GM12878 (cell line): Measurements from ENCODE around the gene PRPF4. TPM values are rescaled to one million over a fixed set of nuclear protein-coding genes. Genes with fewer than 3 reads are reported as not detected.

Experiments used
- ATAC-seq: fragments of 200-7000 bp; cut with Tn5 transposase; 3 replicates; pipeline ENCODE4 v1.9.1; 2020; ENCODE audit warnings: mild to moderate bottlenecking, moderate library complexity
- BruUV-seq: library from RNA; stranded (reverse); fragments of 400-500 nt; replicated peaks from 2 replicates; lab custom pipeline; 2021; lab: Mats Ljungman, UMichigan
- CTCF ChIA-PET: fragments of 300-600 bp; sonication (Branson Sonifier 250); formaldehyde crosslinking; extraction: SDS; loops from one replicate; lab custom pipeline; 2021; ENCODE audit warnings: inconsistent platforms; lab: Yijun Ruan, JAX
- POLR2A ChIA-PET: fragments of 350-600 bp; formaldehyde crosslinking; extraction: SDS; loops from one replicate; lab custom pipeline; 2021; ENCODE audit warnings: inconsistent platforms; lab: Charles Lee
- RAD21 ChIA-PET: fragments of 300-600 bp; sonication (Branson Sonifier 250); formaldehyde crosslinking; loops from one replicate; lab custom pipeline; 2023; ENCODE audit warnings: antibody characterized with exemption; ENCODE audit not compliant: unreplicated experiment; lab: Charles Lee
- SMC1A ChIA-PET: fragments of 300-600 bp; sonication (Branson Sonifier 250); formaldehyde crosslinking; loops from one replicate; lab custom pipeline; 2023; ENCODE audit not compliant: unreplicated experiment, uncharacterized antibody; lab: Charles Lee
- DNase-seq: peaks from one replicate; pipeline ENCODE4 v3.0.0-alpha.2; 2011; ENCODE audit warnings: low read depth, low spot score
- FAIRE-seq: peaks from 3 replicates; lab custom pipeline; 2011; peaks lifted over from hg19 to GRCh38; lab: Jason Lieb, UNC
- H2AFZ ChIP-seq: 2 replicates; pipeline ENCODE4 v1.6.0; 2011; ENCODE audit warnings: low read depth, low read length, control low read depth; ENCODE audit not compliant: control insufficient read depth
- H3K27ac ChIP-seq: 2 replicates; pipeline ENCODE4 v1.5.1; 2011; ENCODE audit warnings: control low read depth; ENCODE audit not compliant: control insufficient read depth, insufficient read depth
- H3K27me3 ChIP-seq, 2 experiments: replicated peaks in 1 of 2; 2 replicates each; pipeline versions ENCODE4 v1.6.0 to v1.6.1; 2011; ENCODE audit warnings: low read length in 1 of 2; ENCODE audit not compliant: control insufficient read depth in 2 of 2, insufficient read depth in 2 of 2
- H3K36me3 ChIP-seq, 2 experiments: 2 replicates each; pipeline ENCODE4 v1.5.1; 2011; ENCODE audit warnings: low read length in 1 of 2; ENCODE audit not compliant: control insufficient read depth in 2 of 2, insufficient read depth in 2 of 2
- H3K4me1 ChIP-seq: 2 replicates; pipeline ENCODE4 v1.6.1; 2011; ENCODE audit warnings: mild to moderate bottlenecking, low read length, moderate library complexity, mixed read lengths; ENCODE audit not compliant: control insufficient read depth, insufficient read depth
- H3K4me2 ChIP-seq: 2 replicates; pipeline ENCODE4 v1.6.0; 2011; ENCODE audit warnings: control low read depth; ENCODE audit not compliant: control insufficient read depth, insufficient read depth
- H3K4me3 ChIP-seq: fragments of 200-600 bp; sonication (generic); 2 replicates; pipeline ENCODE4 v1.5.1; 2016
- H3K79me2 ChIP-seq: 2 replicates; pipeline ENCODE4 v1.6.0; 2011; ENCODE audit warnings: low read length; ENCODE audit not compliant: control insufficient read depth, insufficient read depth
- H3K9ac ChIP-seq: 2 replicates; pipeline ENCODE4 v1.8.0; 2011; ENCODE audit warnings: low read length, control low read depth, mixed read lengths; ENCODE audit not compliant: control insufficient read depth, insufficient read depth
- H3K9me3 ChIP-seq: replicated peaks from 3 replicates; pipeline ENCODE4 v1.5.1; 2011; ENCODE audit warnings: mild to moderate bottlenecking, low read length; ENCODE audit not compliant: control insufficient read depth, insufficient read depth
- H4K20me1 ChIP-seq: 2 replicates; pipeline ENCODE4 v1.6.0; 2011; ENCODE audit not compliant: control insufficient read depth, insufficient read depth
- BACH1 ChIP-seq: fragments of 450-650 bp; IDR thresholded peaks from 2 replicates; pipeline ENCODE4 v1.6.1; 2017; ENCODE audit warnings: mild to moderate bottlenecking, borderline replicate concordance
- CTCF ChIP-seq, 3 experiments: IDR thresholded peaks in 2 of 3; conservative IDR thresholded peaks in 1 of 3; 2 replicates each; pipeline ENCODE4 v1.5.1; 2011; ENCODE audit warnings: low read depth in 3 of 3, low read length in 3 of 3, mild to moderate bottlenecking in 3 of 3, control low read depth in 2 of 3, moderate library complexity in 2 of 3, inconsistent platforms in 1 of 3, mixed read lengths in 1 of 3; ENCODE audit not compliant: control insufficient read depth in 2 of 3, insufficient read depth in 1 of 3; ENCODE audit errors: extremely low read depth in 1 of 3
- EP300 ChIP-seq, 2 experiments: fragments of 150-350 bp in 1 of 2; IDR thresholded peaks; 2 replicates each; pipeline ENCODE4 v1.6.1; 2011 to 2012; ENCODE audit warnings: low read depth in 2 of 2, low read length in 2 of 2, borderline replicate concordance in 1 of 2, improper control_type of control experiment in 1 of 2, inconsistent platforms in 1 of 2; ENCODE audit not compliant: control insufficient read depth in 1 of 2
- FOXM1 ChIP-seq: IDR thresholded peaks from 2 replicates; pipeline ENCODE4 v1.6.1; 2012; ENCODE audit warnings: low read depth, mild to moderate bottlenecking, inconsistent platforms, low read length, moderate library complexity
- MEF2B ChIP-seq: fragments of 450-650 bp; IDR thresholded peaks from 2 replicates; pipeline ENCODE4 v1.6.1; 2018; ENCODE audit warnings: mild to moderate bottlenecking, moderate library complexity; ENCODE audit not compliant: partially characterized antibody, poor library complexity, severe bottlenecking
- NRF1 ChIP-seq: conservative IDR thresholded peaks from 2 replicates; pipeline ENCODE4 v1.6.1; 2011; ENCODE audit warnings: mild to moderate bottlenecking, low read depth, low read length, improper control_type of control experiment
- TCF3 ChIP-seq: IDR thresholded peaks from 2 replicates; pipeline ENCODE4 v1.6.1; 2012; ENCODE audit warnings: low read depth, mild to moderate bottlenecking, low read length, borderline replicate concordance; ENCODE audit not compliant: insufficient read depth
- YY1 ChIP-seq: IDR thresholded peaks from 2 replicates; pipeline ENCODE4 v1.6.1; 2011; ENCODE audit warnings: low read depth, mild to moderate bottlenecking, low read length
- WGBS: methylation state at CpG from one replicate; pipeline ENCODE4 v1.1.6; 2016; ENCODE audit warnings: low lambda C conversion rate; ENCODE audit not compliant: insufficient replicate concordance, insufficient coverage; ENCODE audit errors: missing lambda C conversion rate; 5-methylcytosine and 5-hydroxymethylcytosine counted together
- in situ Hi-C: fragments of 300-500 bp; cut with MboI; formaldehyde crosslinking; loops from 9 replicates; pipeline ENCODE4 v1.14.3; 2018; ENCODE audit warnings: mixed read lengths
- intact Hi-C: fragments of 100-400 bp; cut with micrococcal nuclease; formaldehyde crosslinking; loops from one replicate; pipeline ENCODE4 v1.14.2; 2022; ENCODE audit not compliant: unreplicated experiment
- polyA plus RNA-seq, 11 experiments: library from polyadenylated mRNA; depleted of rRNA in 4 of 11; unstranded in 6 of 11; stranded (reverse) in 5 of 11; fragments of >200 nt; fragmentation: Nextera tagmentation in 4 of 11; fragmentation: Illumina TruSeq in 1 of 11; extraction: Ambion mirVana in 4 of 11; extraction: Trizol in 1 of 11; gene quantifications; 1 replicate in 1 of 11; 2 replicates in 10 of 11; pipeline versions ENCODE4 v1.2.1 to v1.2.3, GENCODE V29; 2011 to 2016; ENCODE audit warnings: inconsistent platforms in 2 of 11, missing spikeins in 2 of 11, low read depth in 1 of 11
- total RNA-seq, 4 experiments: library from RNA; depleted of rRNA in 3 of 4; stranded (reverse); fragments of >200 nt in 3 of 4; fragmentation: Illumina TruSeq in 1 of 4; extraction: Trizol in 1 of 4; gene quantifications; 2 replicates each; pipeline versions ENCODE4 v1.2.1 to v1.2.3, GENCODE V29; 2013 to 2021

PRPF4 gene
- total and polyA plus RNA-seq, 10 of the 15 experiments (the other 5 are each of a cell fraction or from before 2014, with no cell fraction given) = 23.0 to 48.1 (median 39.2) TPM

DNA sequence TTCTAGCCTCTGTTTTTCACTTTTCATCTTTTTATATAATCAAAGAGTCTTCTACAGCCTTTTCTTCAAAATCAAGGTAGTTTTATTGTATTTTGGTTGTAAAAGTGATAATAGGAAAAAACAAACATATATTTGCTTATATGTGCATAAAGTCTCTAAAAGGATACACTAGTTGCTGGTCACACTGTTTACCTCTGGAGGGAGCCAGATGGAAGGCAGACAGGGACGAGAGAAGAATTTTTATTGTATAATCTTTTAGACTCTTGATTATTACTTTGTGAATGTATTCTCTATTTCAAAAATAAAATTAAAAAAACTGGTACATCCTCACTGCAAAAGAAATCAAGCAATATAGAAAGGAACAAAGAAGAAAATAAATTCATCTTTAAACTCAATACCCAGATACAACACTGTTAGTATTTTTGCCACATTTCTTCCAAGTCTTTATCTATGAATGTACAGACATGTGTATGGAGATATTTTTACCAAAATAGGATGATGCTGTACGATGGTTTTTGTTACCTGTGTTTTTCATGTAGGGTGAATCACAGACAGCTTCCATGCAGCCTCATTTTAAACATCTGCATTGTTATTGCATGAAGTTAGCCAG is 33.9 kb downstream of the PRPF4 start (continued):
- TF ChIP-seq CTCF (IDR thresholded peaks at IDR 0.05 in 2 of 3, conservative IDR thresholded peaks at IDR 0.05 in 1 of 3; ENCODE audit: control insufficient read depth in 2 of 3, extremely low read depth in 1 of 3, insufficient read depth in 1 of 3, low read depth in 3 of 3, low read length in 3 of 3) (peak; percentile 56 to 73 (median 62); a peak in 5 of 6 replicates), BACH1 (no peak), MEF2B (no peak)

DNA sequence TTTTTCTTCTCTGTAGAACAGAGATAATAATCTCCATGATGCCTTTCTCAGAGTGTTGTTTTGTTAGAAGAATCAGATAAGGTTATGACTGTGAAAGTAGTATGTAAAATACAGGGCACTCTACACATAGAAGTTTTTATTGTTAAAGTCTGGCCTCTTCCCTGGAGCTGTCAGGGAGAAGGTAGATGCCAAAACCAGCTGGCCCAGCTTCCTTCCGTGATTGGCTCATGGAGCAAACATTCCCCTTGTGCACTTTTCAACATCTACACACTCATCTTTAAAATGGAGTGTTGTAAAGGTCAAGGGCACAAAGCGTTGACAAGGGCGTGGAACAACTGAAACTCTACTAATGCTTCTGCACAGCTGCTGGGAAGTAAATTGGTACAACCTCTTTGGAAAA is 35.1 kb downstream of the PRPF4 start:
- intact Hi-C loops = no loop called here
- POLR2A ChIA-PET = interaction anchor here (0.6 to 0.8 kb wide), 2 partner anchors 9 to 104 kb away, joined by 3 read pairs; no protein-coding TSS in a partner anchor

More for the DNA sequence above, 35.1 kb downstream of the PRPF4 start:
- TF ChIP-seq TCF3 (no peak), NRF1 (no peak), YY1 (no peak), FOXM1 (no peak), EP300 (IDR thresholded peaks at IDR 0.05; ENCODE audit: borderline replicate concordance in 1 of 2, control insufficient read depth in 1 of 2, low read depth in 2 of 2, low read length in 2 of 2) (no peak)
- TF ChIP-seq, all 136 proteins: peak for 0
- DNase-seq (no peak), FAIRE-seq (no peak), ATAC-seq (no peak)
- no peaks in the 10 kb centered on the region for H3K4me1 ChIP-seq
- in situ Hi-C loops = no loop called here
- no TSS peak for BruUV-seq
- H2AFZ ChIP-seq = no peak overlapping the region
- H4K20me1 ChIP-seq = no peaks in the 10 kb centered on the region
- no peaks in the 10 kb centered on the region for H3K27me3 ChIP-seq
- no peak overlapping the region for H3K4me2 ChIP-seq
- H3K9ac ChIP-seq = no peak overlapping the region
- ChIA-PET CTCF (interaction anchor here (1.0 to 2.8 kb wide), 10 partner anchors 29 to 348 kb away, joined by 4 to 18 read pairs (median 6); partner anchors contain the start of genes CDC26 and PRPF4), RAD21 (interaction anchor here (1.1 to 2.6 kb wide), 2 partner anchors 96 to 348 kb away, joined by 4 to 7 read pairs; no protein-coding TSS in a partner anchor), SMC1A (interaction anchor here (1.1 to 3.3 kb wide), 5 partner anchors 9 to 346 kb away, joined by 3 to 14 read pairs (median 4); partner anchors contain the start of genes C9orf43 and POLE3)
- H3K36me3 ChIP-seq = no peaks in the 10 kb centered on the region
- H3K4me3 ChIP-seq = no peak overlapping the region
- whole genome bisulfite sequencing = 45% methylated on average over 3 of the region's 3 CpGs
- no peak overlapping the region for H3K27ac ChIP-seq
- no peaks in the 10 kb centered on the region for H3K79me2 ChIP-seq
- no peaks in the 10 kb centered on the region for H3K9me3 ChIP-seq
